H9 (cell line): ENCODE results near the gene UBR2. TPM values are rescaled to one million over a fixed set of nuclear protein-coding genes. Genes with fewer than 3 reads are reported as not detected.

ENCODE experiments used
- DNase-seq: peaks from one replicate; pipeline ENCODE4 v3.0.0-alpha.2; 2017
- H2AFZ ChIP-seq: one replicate; pipeline ENCODE4 v1.6.1; 2013; ENCODE audit warnings: mild to moderate bottlenecking, low read length, control low read depth, moderate library complexity
- H2AK5ac ChIP-seq: 2 replicates; pipeline ENCODE4 v1.6.1; 2013; ENCODE audit warnings: low read length, control low read depth, mixed read lengths; ENCODE audit not compliant: insufficient read length
- H2BK120ac ChIP-seq: one replicate; pipeline ENCODE4 v1.6.1; 2013; ENCODE audit warnings: low read depth, mild to moderate bottlenecking, low read length, control low read depth, inconsistent platforms; ENCODE audit not compliant: poor library complexity, severe bottlenecking
- H2BK12ac ChIP-seq: 2 replicates; pipeline ENCODE4 v1.6.1; 2013; ENCODE audit warnings: low read length, control low read depth, mixed read lengths, low read depth; ENCODE audit not compliant: insufficient read length
- H2BK15ac ChIP-seq: 2 replicates; pipeline ENCODE4 v1.6.1; 2013; ENCODE audit warnings: low read depth, low read length, control low read depth
- H2BK20ac ChIP-seq: one replicate; pipeline ENCODE4 v1.6.1; 2013; ENCODE audit warnings: low read depth, mild to moderate bottlenecking, low read length, control low read depth, inconsistent platforms; ENCODE audit not compliant: poor library complexity, severe bottlenecking
- H2BK5ac ChIP-seq: 2 replicates; pipeline ENCODE4 v1.6.1; 2013; ENCODE audit warnings: low read length, control low read depth, mixed read lengths; ENCODE audit not compliant: insufficient read length
- H3K14ac ChIP-seq: 2 replicates; pipeline ENCODE4 v1.6.1; 2013; ENCODE audit warnings: low read length, control low read depth; ENCODE audit not compliant: insufficient read depth
- H3K18ac ChIP-seq: 2 replicates; pipeline ENCODE4 v1.6.1; 2013; ENCODE audit warnings: low read depth, mild to moderate bottlenecking, mixed read lengths, low read length, control low read depth; ENCODE audit not compliant: insufficient read length
- H3K23ac ChIP-seq: 2 replicates; pipeline ENCODE4 v1.6.1; 2013; ENCODE audit warnings: low read length, control low read depth, mixed read lengths, low read depth; ENCODE audit not compliant: insufficient read length
- H3K23me2 ChIP-seq: 2 replicates; pipeline ENCODE4 v1.6.1; 2013; ENCODE audit warnings: low read depth, mild to moderate bottlenecking, mixed read lengths, low read length, control low read depth; ENCODE audit not compliant: insufficient read length, poor library complexity, severe bottlenecking
- H3K27ac ChIP-seq: 2 replicates; pipeline ENCODE4 v1.5.1; 2013; ENCODE audit warnings: low read length, control low read depth, mixed read lengths, low read depth; ENCODE audit not compliant: insufficient read length
- H3K27me3 ChIP-seq: 2 replicates; pipeline ENCODE4 v1.6.1; 2013; ENCODE audit warnings: low read length, control low read depth, inconsistent platforms; ENCODE audit not compliant: insufficient read depth
- H3K4ac ChIP-seq: 2 replicates; pipeline ENCODE4 v1.6.1; 2013; ENCODE audit warnings: low read depth, mild to moderate bottlenecking, control low read depth, inconsistent platforms, low read length, moderate library complexity
- H3K4me1 ChIP-seq: 2 replicates; pipeline ENCODE4 v1.6.1; 2013; ENCODE audit warnings: low read length, control low read depth, inconsistent platforms; ENCODE audit not compliant: insufficient read depth
- H3K4me2 ChIP-seq: 2 replicates; pipeline ENCODE4 v1.6.1; 2013; ENCODE audit warnings: low read length, control low read depth, mixed read lengths; ENCODE audit not compliant: insufficient read length, insufficient read depth
- H3K56ac ChIP-seq: 2 replicates; pipeline ENCODE4 v1.6.1; 2013; ENCODE audit warnings: low read depth, mild to moderate bottlenecking, mixed read lengths, low read length, control low read depth; ENCODE audit not compliant: insufficient read length
- H3K79me1 ChIP-seq: 2 replicates; pipeline ENCODE4 v1.6.1; 2013; ENCODE audit warnings: low read depth, mild to moderate bottlenecking, moderate library complexity, low read length, control low read depth, inconsistent platforms; ENCODE audit not compliant: insufficient read depth, poor library complexity, severe bottlenecking
- H3K79me2 ChIP-seq: 2 replicates; pipeline ENCODE4 v1.6.1; 2013; ENCODE audit warnings: low read length, control low read depth, inconsistent platforms; ENCODE audit not compliant: insufficient read depth
- H3K9ac ChIP-seq: 2 replicates; pipeline ENCODE4 v1.6.1; 2013; ENCODE audit warnings: low read length, control low read depth, mixed read lengths; ENCODE audit not compliant: insufficient read length; ENCODE audit errors: extremely low read depth
- H3K9me3 ChIP-seq: one replicate; pipeline ENCODE4 v1.6.1; 2013; ENCODE audit warnings: low read depth, low read length, inconsistent platforms; ENCODE audit not compliant: control insufficient read depth
- H3T11ph ChIP-seq: one replicate; pipeline ENCODE4 v1.6.1; 2013; ENCODE audit warnings: mild to moderate bottlenecking, low read length, control low read depth, inconsistent platforms
- H4K20me1 ChIP-seq: one replicate; pipeline ENCODE4 v1.6.1; 2013; ENCODE audit not compliant: control insufficient read depth, insufficient read length, insufficient read depth
- H4K5ac ChIP-seq: 2 replicates; pipeline ENCODE4 v1.6.1; 2013; ENCODE audit warnings: low read depth, mild to moderate bottlenecking, mixed read lengths, low read length, control low read depth; ENCODE audit not compliant: insufficient read length
- H4K8ac ChIP-seq: replicated peaks from 2 replicates; pipeline ENCODE4 v1.6.1; 2013; ENCODE audit warnings: low read length, control low read depth, mixed read lengths, low read depth; ENCODE audit not compliant: insufficient read length
- H4K91ac ChIP-seq: 2 replicates; pipeline ENCODE4 v1.6.1; 2013; ENCODE audit warnings: low read depth, mild to moderate bottlenecking, moderate library complexity, mixed read lengths, low read length, control low read depth; ENCODE audit not compliant: insufficient read length
- H3K27ac Mint-ChIP-seq, 3 experiments: 2 replicates in 2 of 3; 3 replicates in 1 of 3; pipeline ENCODE4 v1.8.0; 2020 to 2021; ENCODE audit warnings: mixed read lengths in 3 of 3, mild to moderate bottlenecking in 1 of 3, moderate library complexity in 1 of 3
- H3K27me3 Mint-ChIP-seq: 2 replicates; pipeline ENCODE4 v1.8.0; 2021; ENCODE audit warnings: low read depth, mild to moderate bottlenecking, moderate library complexity, mixed read lengths
- H3K36me3 Mint-ChIP-seq, 3 experiments: 2 replicates in 2 of 3; 3 replicates in 1 of 3; pipeline ENCODE4 v1.8.0; 2020 to 2021; ENCODE audit warnings: low read depth in 3 of 3, mixed read lengths in 3 of 3; ENCODE audit not compliant: insufficient read depth in 1 of 3
- H3K4me1 Mint-ChIP-seq, 2 experiments: 2 replicates each; pipeline ENCODE4 v1.8.0; 2020; ENCODE audit warnings: mixed read lengths in 2 of 2
- H3K4me3 Mint-ChIP-seq, 2 experiments: 2 replicates in 1 of 2; 3 replicates in 1 of 2; pipeline ENCODE4 v1.8.0; 2020 to 2021; ENCODE audit warnings: mild to moderate bottlenecking in 2 of 2, mixed read lengths in 2 of 2, moderate library complexity in 1 of 2
- H3K9me3 Mint-ChIP-seq, 2 experiments: 2 replicates in 1 of 2; 3 replicates in 1 of 2; pipeline ENCODE4 v1.8.0; 2020; ENCODE audit warnings: mild to moderate bottlenecking in 2 of 2, mixed read lengths in 2 of 2, moderate library complexity in 1 of 2
- WGBS: extraction: QIAGEN DNeasy Blood & Tissue Kit; methylation state at CpG from one replicate; pipeline ENCODE4 v1.1.7; 2013; ENCODE audit warnings: missing lambda C conversion rate, low lambda C conversion rate, mixed read lengths; ENCODE audit not compliant: insufficient read length; ENCODE audit errors: extremely low coverage; 5-methylcytosine and 5-hydroxymethylcytosine counted together
- total RNA-seq: library from RNA; stranded (reverse); gene quantifications from 2 replicates; pipeline ENCODE4 v1.2.1, GENCODE V29; 2021
- TF ChIP-seq, protein P1 (sequence below): fragments of 200-600 bp; sonication (generic); conservative IDR thresholded peaks from 3 replicates; pipeline ENCODE4 v1.8.0; 2021; ENCODE audit warnings: antibody characterized with exemption, mild to moderate bottlenecking

The UBR2 gene
- total RNA-seq, 1 experiment from 2014 or later: 18.7 TPM

DNA sequence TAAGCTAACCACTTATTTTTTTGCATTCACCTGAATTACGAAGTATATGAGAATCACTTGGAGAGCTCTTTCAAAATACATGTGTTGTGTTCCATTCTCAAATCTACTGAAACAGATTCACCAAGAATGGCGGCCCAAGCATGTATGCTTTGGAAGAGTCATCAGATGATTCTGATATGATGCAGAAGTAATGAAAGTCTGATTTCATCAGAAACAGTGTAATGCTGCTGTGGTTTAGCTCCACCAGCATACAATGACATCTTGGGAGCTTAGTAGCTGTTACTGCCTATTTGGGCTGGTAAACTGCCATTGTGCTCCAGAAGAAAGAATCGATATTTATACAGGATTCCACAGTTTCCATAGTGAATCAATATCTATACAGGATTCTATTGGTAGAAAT lies 52.9 kb downstream of the UBR2 start:
- Histone ChIP-seq H3K14ac (no peak overlapping the region), H3K18ac (no peak overlapping the region), H3K9me3 (no peaks in the 10 kb centered on the region), H3T11ph (no peak overlapping the region), H2BK5ac (no peak overlapping the region), H3K4ac (no peak overlapping the region), H3K4me2 (no peak overlapping the region), H3K79me2 (no peaks in the 10 kb centered on the region), H2BK12ac (no peak overlapping the region), H3K9ac (no peak overlapping the region), H2BK120ac (no peak overlapping the region), H2BK15ac (no peak overlapping the region), H3K23me2 (no peaks in the 10 kb centered on the region), H4K8ac (no peak overlapping the region), H3K27ac (no peak overlapping the region), H3K79me1 (no peaks in the 10 kb centered on the region), H3K4me1 (peaks cover 3% of the 10 kb centered on the region; the same call in 1 of the 2 replicates), H4K5ac (no peak overlapping the region), H4K91ac (no peak overlapping the region), H2AK5ac (no peak overlapping the region), H3K27me3 (no peaks in the 10 kb centered on the region), H3K23ac (no peak overlapping the region), H2AFZ (no peak overlapping the region), H2BK20ac (no peak overlapping the region), H3K56ac (no peak overlapping the region), H4K20me1 (no peaks in the 10 kb centered on the region)
- no peaks in the 10 kb centered on the region for H3K9me3 Mint-ChIP-seq
- peaks cover 0 to 33% (median 11%) of the 10 kb centered on the region in 3 experiments; a peak in 5 of 7 replicates for H3K36me3 Mint-ChIP-seq
- TF ChIP-seq, protein P1, sequence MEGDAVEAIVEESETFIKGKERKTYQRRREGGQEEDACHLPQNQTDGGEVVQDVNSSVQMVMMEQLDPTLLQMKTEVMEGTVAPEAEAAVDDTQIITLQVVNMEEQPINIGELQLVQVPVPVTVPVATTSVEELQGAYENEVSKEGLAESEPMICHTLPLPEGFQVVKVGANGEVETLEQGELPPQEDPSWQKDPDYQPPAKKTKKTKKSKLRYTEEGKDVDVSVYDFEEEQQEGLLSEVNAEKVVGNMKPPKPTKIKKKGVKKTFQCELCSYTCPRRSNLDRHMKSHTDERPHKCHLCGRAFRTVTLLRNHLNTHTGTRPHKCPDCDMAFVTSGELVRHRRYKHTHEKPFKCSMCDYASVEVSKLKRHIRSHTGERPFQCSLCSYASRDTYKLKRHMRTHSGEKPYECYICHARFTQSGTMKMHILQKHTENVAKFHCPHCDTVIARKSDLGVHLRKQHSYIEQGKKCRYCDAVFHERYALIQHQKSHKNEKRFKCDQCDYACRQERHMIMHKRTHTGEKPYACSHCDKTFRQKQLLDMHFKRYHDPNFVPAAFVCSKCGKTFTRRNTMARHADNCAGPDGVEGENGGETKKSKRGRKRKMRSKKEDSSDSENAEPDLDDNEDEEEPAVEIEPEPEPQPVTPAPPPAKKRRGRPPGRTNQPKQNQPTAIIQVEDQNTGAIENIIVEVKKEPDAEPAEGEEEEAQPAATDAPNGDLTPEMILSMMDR: no peak
- H3K27ac Mint-ChIP-seq: 0 out of 7 replicates have a peak overlapping the region, but pooled peaks of 1 of the 3 experiments have one; percentile 95
- H3K4me3 Mint-ChIP-seq: no peak overlapping the region
- DNase-seq: no peak
- no CpG with 5 or more reads among the region's 3 CpGs for WGBS
- H3K27me3 Mint-ChIP-seq: no peaks in the 10 kb centered on the region
- peaks cover 13% of the 10 kb centered on the region in 2 experiments for H3K4me1 Mint-ChIP-seq
